Measurements from ENCODE around the gene ICE1.
"Not testable (repeated sequence)": the region's sequence is repeated elsewhere in the genome, so short reads cannot be mapped to it uniquely, and the experiment has no call there.

ICE1 gene

GRCh38 chr5:5464036-5464715 is 41.7 kb downstream of the ICE1 start:
- no peak overlapping the region for H3K4me3 ChIP-seq (ENCODE audit: low read length)
- DNase-seq (ENCODE audit: low read depth), result no peak
- no peak for TF ChIP-seq CTCF (conservative IDR thresholded peaks at IDR 0.05; ENCODE audit: low read depth, low read length)

GRCh38 chr5:5466227-5466626 is 43.8 kb downstream of the ICE1 start:
- no peak for DNase-seq (ENCODE audit: low read depth)
- H3K4me3 ChIP-seq (ENCODE audit: low read length), result no peak overlapping the region
- no peak for TF ChIP-seq CTCF (conservative IDR thresholded peaks at IDR 0.05; ENCODE audit: low read depth, low read length)

GRCh38 chr5:5467737-5468136 is 45.3 kb downstream of the ICE1 start:
- TF ChIP-seq CTCF (conservative IDR thresholded peaks at IDR 0.05; ENCODE audit: low read depth, low read length), result no peak
- DNase-seq (ENCODE audit: low read depth), result no peak
- no peak overlapping the region for H3K4me3 ChIP-seq (ENCODE audit: low read length)

GRCh38 chr5:5470933-5471332 is 48.5 kb downstream of the ICE1 start:
- no peak for TF ChIP-seq CTCF (conservative IDR thresholded peaks at IDR 0.05; ENCODE audit: low read depth, low read length)
- DNase-seq (ENCODE audit: low read depth), result no peak
- no peak overlapping the region for H3K4me3 ChIP-seq (ENCODE audit: low read length)

- no peak for DNase-seq (ENCODE audit: low read depth)
- H3K4me3 ChIP-seq (ENCODE audit: low read length), result no peak overlapping the region
- no peak for TF ChIP-seq CTCF (conservative IDR thresholded peaks at IDR 0.05; ENCODE audit: low read depth, low read length)
These were observed 50.7 kb downstream of the ICE1 start for GRCh38 chr5:5473226-5473625.

GRCh38 chr5:5474961-5475360 is 52.5 kb downstream of the ICE1 start:
- no peak overlapping the region for H3K4me3 ChIP-seq (ENCODE audit: low read length)
- DNase-seq (ENCODE audit: low read depth), result no peak
- TF ChIP-seq CTCF (conservative IDR thresholded peaks at IDR 0.05; ENCODE audit: low read depth, low read length), result no peak

GRCh38 chr5:5475975-5476374 is 53.5 kb downstream of the ICE1 start:
- DNase-seq (ENCODE audit: low read depth), result no peak
- TF ChIP-seq CTCF (conservative IDR thresholded peaks at IDR 0.05; ENCODE audit: low read depth, low read length), result no peak
- no peak overlapping the region for H3K4me3 ChIP-seq (ENCODE audit: low read length)

GRCh38 chr5:5479578-5479977 is 57.1 kb downstream of the ICE1 start:
- not testable (repeated sequence) for H3K4me3 ChIP-seq (ENCODE audit: low read length)

More at GRCh38 chr5:5479578-5479977, 57.1 kb downstream of the ICE1 start:
- not testable (repeated sequence) for DNase-seq (ENCODE audit: low read depth)

Data from retinal pigment epithelial cell (primary cell).